Body of pancreas (tissue), 4 donors: ENCODE measurements around the gene SLC25A34. TPM values are rescaled to one million over a fixed set of nuclear protein-coding genes. Genes with fewer than 3 reads are reported as not detected.

Source experiments
- ATAC-seq: fragments of 150-250 bp; one replicate; pipeline ENCODE4 v1.9.1; 2016
- DNase-seq, 4 donors: peaks; one replicate each; pipeline ENCODE4 v3.0.0-alpha.2; 2019
- H3K27ac ChIP-seq, 4 donors: fragments of 200-600 bp; sonication (generic); 1 replicate in 3 of 4; 2 replicates in 1 of 4; pipeline versions ENCODE4 v1.5.1 to v1.6.1; 2016 to 2019; ENCODE audit warnings: mild to moderate bottlenecking in 1 of 4, mixed read lengths in 1 of 4, moderate library complexity in 1 of 4
- H3K27me3 ChIP-seq, 2 donors: fragments of 200-600 bp; sonication (generic); one replicate each; pipeline ENCODE4 v1.6.0; 2016; ENCODE audit warnings: mild to moderate bottlenecking in 1 of 2
- H3K36me3 ChIP-seq, 2 donors: fragments of 200-600 bp; sonication (generic); replicated peaks in 1 of 2; 2 replicates each; pipeline ENCODE4 v1.5.1; 2016; ENCODE audit warnings: low read depth in 2 of 2; ENCODE audit not compliant: insufficient read depth in 1 of 2
- H3K4me1 ChIP-seq: fragments of 200-600 bp; sonication (generic); one replicate; pipeline ENCODE4 v1.6.0; 2016
- H3K4me3 ChIP-seq, 2 donors: fragments of 200-600 bp; sonication (generic); 1 replicate in 1 of 2; 2 replicates in 1 of 2; pipeline ENCODE4 v1.5.1; 2016 to 2019
- H3K9me3 ChIP-seq, 3 donors: fragments of 200-600 bp; sonication (generic); 1 replicate in 2 of 3; 2 replicates in 1 of 3; pipeline ENCODE4 v1.5.1; 2016
- POLR2A ChIP-seq, 3 donors: fragments of 450-650 bp; IDR thresholded peaks; one replicate each; pipeline ENCODE4 v1.6.1; 2016; ENCODE audit warnings: antibody characterized with exemption in 3 of 3, mild to moderate bottlenecking in 2 of 3
- WGBS, 2 donors: methylation state at CpG; one replicate each; pipeline ENCODE4 v1.1.5; 2017; 5-methylcytosine and 5-hydroxymethylcytosine counted together
- intact Hi-C: fragments of 100-400 bp; cut with DNase I; formaldehyde crosslinking; loops from one replicate; pipeline ENCODE4 v1.15.1; 2023
- total RNA-seq, 2 donors: library from RNA; depleted of rRNA; stranded (reverse); fragments of >200 nt; gene quantifications; one replicate each; pipeline ENCODE4 v1.1.0, GENCODE V29; 2016
- TF ChIP-seq, protein P1 (sequence below), 7 experiments: fragments of 450-650 bp in 4 of 7; fragments of 200-600 bp in 3 of 7; sonication (generic) in 3 of 7; IDR thresholded peaks; one replicate each; pipeline ENCODE4 v1.5.1; 2016 to 2019; ENCODE audit warnings: antibody characterized with exemption in 7 of 7

The SLC25A34 gene
- total RNA-seq, 2 donors from 2014 or later = 5.7 to 6.9 TPM

DNA sequence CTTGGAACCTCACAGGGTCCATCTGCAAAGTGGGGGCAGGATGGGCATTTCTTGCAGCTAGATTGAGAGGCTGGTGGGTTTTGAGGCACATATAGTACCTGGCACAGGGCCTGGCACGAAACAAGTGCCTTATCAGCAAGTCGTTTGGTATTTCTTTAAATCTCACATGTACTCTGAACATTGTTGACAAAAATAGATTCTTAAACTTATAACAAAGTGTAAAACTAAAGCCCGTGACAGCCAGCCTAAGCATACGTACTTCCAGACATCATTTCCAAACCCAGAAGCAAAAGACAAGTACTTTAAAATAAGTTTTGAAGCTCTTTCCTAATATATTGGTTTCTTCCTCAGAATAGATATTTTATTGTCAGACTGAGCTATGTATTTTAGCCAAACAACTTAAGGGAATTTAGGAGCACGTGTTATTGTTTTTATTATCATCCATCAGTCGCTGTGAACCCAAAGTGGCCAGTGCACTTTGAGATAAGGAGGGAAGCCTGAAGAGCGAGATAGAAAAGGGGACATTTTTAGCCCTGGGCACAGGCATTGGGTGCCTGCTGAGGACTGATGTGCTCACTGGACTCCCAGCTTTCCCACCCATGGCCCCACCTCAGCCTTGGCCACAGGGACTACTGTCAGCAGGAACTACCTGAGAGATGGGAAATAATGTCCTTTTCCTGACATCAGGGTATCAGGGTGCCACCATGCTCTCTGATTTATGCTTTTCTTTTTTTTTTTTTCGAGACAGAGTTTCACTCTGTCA is 25.5 kb downstream of the SLC25A34 start:
- H3K4me1 ChIP-seq = peaks cover 63% of the 10 kb centered on the region
- WGBS, 2 donors = 49 to 53% methylated on average over 8 of the region's 8 CpGs
- DNase-seq (no peak), ATAC-seq (no peak)
- H3K36me3 ChIP-seq = no peaks in the 10 kb centered on the region
- no peak for TF ChIP-seq POLR2A (IDR thresholded peaks at IDR 0.05)
- TF ChIP-seq, protein P1, sequence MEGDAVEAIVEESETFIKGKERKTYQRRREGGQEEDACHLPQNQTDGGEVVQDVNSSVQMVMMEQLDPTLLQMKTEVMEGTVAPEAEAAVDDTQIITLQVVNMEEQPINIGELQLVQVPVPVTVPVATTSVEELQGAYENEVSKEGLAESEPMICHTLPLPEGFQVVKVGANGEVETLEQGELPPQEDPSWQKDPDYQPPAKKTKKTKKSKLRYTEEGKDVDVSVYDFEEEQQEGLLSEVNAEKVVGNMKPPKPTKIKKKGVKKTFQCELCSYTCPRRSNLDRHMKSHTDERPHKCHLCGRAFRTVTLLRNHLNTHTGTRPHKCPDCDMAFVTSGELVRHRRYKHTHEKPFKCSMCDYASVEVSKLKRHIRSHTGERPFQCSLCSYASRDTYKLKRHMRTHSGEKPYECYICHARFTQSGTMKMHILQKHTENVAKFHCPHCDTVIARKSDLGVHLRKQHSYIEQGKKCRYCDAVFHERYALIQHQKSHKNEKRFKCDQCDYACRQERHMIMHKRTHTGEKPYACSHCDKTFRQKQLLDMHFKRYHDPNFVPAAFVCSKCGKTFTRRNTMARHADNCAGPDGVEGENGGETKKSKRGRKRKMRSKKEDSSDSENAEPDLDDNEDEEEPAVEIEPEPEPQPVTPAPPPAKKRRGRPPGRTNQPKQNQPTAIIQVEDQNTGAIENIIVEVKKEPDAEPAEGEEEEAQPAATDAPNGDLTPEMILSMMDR (IDR thresholded peaks at IDR 0.05) = no peak
- H3K4me3 ChIP-seq = no peak overlapping the region
- H3K9me3 ChIP-seq = no peaks in the 10 kb centered on the region
- H3K27ac ChIP-seq = peak overlapping the region in 1 of 4 donors; percentile 37
- intact Hi-C loops = no loop called here
- H3K27me3 ChIP-seq = no peaks in the 10 kb centered on the region

DNA sequence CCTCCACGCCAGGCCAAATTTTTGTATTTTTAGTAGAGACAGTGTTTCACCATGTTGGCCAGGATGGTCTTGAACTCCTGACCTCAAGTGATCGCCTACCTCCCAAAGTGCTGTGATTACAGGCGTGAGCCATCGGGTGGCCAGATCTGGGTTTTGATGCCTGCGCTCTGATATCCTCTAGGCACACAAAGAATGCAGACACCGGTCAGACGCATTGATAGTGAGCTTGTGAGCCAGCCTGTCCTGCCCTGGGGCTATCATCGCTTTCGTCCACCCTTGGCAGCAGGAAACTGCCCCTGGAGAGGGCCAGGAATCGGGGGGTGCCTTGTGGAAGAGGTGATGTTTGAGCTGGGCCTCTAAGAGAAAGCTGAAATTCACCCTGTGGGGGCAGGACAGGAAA is 26.5 kb downstream of the SLC25A34 start:
- intact Hi-C loops = no loop called here
- TF ChIP-seq, protein P1 (IDR thresholded peaks at IDR 0.05) = no peak
- TF ChIP-seq POLR2A (IDR thresholded peaks at IDR 0.05) = no peak
- DNase-seq = no peak
- Histone ChIP-seq H3K36me3 (no peaks in the 10 kb centered on the region), H3K4me1 (peaks cover 55% of the 10 kb centered on the region), H3K27ac (no peak overlapping the region), H3K9me3 (no peaks in the 10 kb centered on the region), H3K4me3 (no peak overlapping the region), H3K27me3 (no peaks in the 10 kb centered on the region)
- WGBS, 2 donors = 77 to 90% methylated on average over 6 to 10 of the region's 10 CpGs
- no peak for ATAC-seq

DNA sequence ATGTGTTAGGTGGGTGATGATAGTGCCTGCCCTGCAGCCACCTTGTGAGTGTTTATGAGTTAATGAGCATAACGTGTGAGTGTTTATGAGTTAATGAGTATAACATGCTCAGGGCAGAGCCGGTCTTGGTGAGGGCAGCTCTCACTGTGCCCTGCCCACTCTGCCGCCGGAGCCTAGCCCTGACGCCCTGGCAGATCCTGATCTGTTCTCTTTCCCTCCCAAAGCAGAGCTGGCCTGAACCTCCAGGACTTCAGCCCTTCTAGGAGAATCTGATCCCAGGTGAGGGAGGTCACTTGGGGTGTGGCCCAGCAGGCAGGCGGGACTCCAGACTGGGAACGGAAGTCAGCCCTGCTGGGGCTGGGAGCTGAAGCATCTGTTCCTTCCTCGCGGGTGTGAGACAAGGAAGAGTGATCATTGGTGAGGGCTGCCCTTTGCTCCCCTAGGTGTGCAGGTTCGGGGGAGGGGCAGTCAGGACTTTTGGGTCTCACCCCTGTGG is 28.3 kb downstream of the SLC25A34 start:
- intact Hi-C loops = no loop called here
- peak; percentile 57 to 58 (median 58) for TF ChIP-seq POLR2A (IDR thresholded peaks at IDR 0.05)
- TF ChIP-seq, protein P1 (IDR thresholded peaks at IDR 0.05) = no peak
- WGBS, 2 donors = 18 to 25% methylated on average over 6 to 10 of the region's 10 CpGs
- DNase-seq = peak; percentile 86 to 94 (median 93)
- Histone ChIP-seq H3K9me3 (no peaks in the 10 kb centered on the region), H3K4me1 (peaks cover 41% of the 10 kb centered on the region), H3K27me3 (no peaks in the 10 kb centered on the region), H3K4me3 (no peak overlapping the region), H3K36me3 (no peaks in the 10 kb centered on the region), H3K27ac (peak overlapping the region; percentile 77 to 90 (median 87))
- ATAC-seq = peak; percentile 92

DNA sequence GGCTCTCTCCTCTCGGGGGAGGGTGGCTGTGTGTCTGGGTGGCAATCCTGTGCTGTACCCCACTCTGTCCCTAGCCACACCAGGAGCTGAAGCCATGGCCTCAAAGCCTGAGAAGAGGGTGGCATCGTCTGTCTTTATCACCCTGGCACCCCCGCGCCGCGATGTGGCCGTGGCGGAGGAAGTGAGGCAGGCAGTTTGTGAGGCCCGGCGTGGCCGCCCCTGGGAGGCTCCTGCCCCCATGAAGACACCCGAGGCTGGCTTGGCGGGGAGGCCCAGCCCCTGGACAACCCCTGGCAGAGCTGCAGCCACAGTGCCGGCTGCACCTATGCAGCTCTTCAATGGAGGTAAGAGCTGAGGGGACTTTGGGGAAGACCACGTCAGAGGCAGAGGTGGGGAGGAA is 28.8 kb downstream of the SLC25A34 start:
- no peaks in the 10 kb centered on the region for H3K27me3 ChIP-seq
- no peak for TF ChIP-seq POLR2A (IDR thresholded peaks at IDR 0.05)
- TF ChIP-seq, protein P1 (IDR thresholded peaks at IDR 0.05) = no peak
- no peaks in the 10 kb centered on the region for H3K36me3 ChIP-seq
- peaks cover 35% of the 10 kb centered on the region for H3K4me1 ChIP-seq
- intact Hi-C loops = no loop called here
- DNase-seq (peak in 1 of 4 donors; percentile 37), ATAC-seq (peak; percentile 9)
- H3K9me3 ChIP-seq = no peaks in the 10 kb centered on the region
- H3K27ac ChIP-seq = peak overlapping the region; percentile 77 to 90 (median 87)
- 53 to 68% methylated on average over 9 to 15 of the region's 15 CpGs for WGBS, 2 donors
- H3K4me3 ChIP-seq = no peak overlapping the region
